Fibroblast of skin of left quadriceps (primary cell): ENCODE results near the gene SLC6A5.
"Not testable (repeated sequence)": the region's sequence is repeated elsewhere in the genome, so short reads cannot be mapped to it uniquely, and the experiment has no call there.

ENCODE experiments used
- DNase-seq, 2 experiments: peaks; one replicate each; pipeline ENCODE4 v3.0.0-alpha.2; 2013; ENCODE audit warnings: low read depth in 2 of 2

SLC6A5 gene

GRCh38 chr11:20599221-20600019 lies at the start of gene SLC6A5:
SLC6A5 (plus strand) TSS chr11:20599608; CDS start chr11:20599673, 65 bp downstream.
- peak; percentile 2 to 8 for DNase-seq

GRCh38 chr11:20551096-20551495 lies 48.3 kb upstream of the SLC6A5 start:
- DNase-seq, result no peak

DNA sequence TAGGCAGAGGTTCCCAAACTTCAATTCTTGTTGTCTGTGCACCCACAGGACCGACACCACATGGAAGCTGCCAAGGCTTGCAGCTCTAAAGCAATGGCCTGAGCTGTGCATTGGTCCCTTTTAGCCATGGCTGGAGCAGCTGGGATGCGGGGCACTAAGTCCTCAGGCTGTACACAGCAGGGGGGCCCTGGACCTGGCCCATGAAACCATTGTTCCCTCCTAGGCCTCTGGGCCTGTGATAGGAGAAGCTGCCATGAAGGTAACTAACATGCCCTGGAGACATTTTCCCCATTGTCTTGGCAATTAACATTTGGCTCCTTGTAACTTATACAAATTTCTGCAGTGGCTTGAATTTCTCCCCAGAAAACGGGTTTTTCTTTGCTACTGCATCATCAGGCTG lies 43.6 kb upstream of the SLC6A5 start:
- no peak for DNase-seq

GRCh38 chr11:20556396-20556795 lies 43.0 kb upstream of the SLC6A5 start:
- DNase-seq, result not testable (repeated sequence)

DNA sequence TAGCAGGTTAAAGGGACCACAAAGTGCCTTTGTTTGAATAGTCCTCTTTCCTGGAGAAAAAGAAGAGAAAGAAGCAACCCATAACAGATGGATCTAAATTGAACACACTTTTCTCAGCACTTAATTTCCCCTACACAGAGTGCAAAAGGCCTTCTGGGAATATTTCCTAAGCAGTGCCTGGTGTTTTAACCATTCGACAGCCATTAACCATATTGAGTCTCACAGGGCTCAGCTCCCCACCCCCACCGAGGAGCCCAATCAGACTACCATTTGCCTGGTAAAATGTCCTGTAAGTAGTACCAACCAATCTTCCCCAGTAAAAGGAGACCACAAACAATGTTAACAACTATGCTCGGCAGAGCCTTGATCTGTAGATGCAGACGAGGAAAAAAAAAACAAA lies 40.7 kb upstream of the SLC6A5 start:
- DNase-seq, result no peak

- no peak for DNase-seq
Observed at GRCh38 chr11:20559523-20560300, 39.7 kb upstream of the SLC6A5 start.

DNA sequence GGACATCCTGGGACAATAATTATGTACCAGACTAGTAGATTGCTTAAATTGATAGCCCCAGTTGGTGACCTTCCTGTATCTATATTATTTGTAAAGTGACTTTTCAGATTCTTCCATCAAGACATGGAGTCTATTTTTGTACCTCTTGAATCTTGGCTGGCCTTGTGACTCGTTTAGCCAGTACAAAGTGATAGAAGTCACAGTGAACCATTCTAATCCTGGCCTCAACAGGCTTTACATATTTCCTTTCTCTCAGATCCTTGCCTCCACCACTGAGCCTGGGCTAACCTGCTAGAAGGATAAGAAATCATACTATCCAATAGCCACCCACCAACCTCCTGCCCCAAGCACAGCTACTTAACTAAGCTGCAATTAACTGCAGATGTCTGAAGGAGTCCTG lies 37.5 kb upstream of the SLC6A5 start:
- DNase-seq, result no peak

DNA sequence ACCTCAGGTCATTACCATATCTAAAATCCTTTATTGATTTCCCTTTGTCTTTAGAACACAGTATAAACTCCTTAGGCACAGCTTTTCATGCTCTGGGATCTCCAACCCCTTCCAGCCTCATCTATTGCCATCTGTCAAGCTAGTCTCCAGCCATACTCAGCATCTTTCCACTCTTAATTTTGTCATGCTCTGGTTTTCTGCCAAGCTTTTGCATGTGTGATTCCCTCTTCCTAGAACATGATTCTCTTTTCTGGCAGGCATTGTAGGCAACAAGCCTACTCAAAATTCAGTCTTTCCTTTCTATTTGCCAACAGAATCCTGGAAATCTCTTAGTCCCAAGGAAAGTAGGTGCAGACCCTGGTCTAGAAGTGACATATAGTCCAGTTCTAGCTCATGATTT lies 35.5 kb upstream of the SLC6A5 start:
- no peak for DNase-seq

DNA sequence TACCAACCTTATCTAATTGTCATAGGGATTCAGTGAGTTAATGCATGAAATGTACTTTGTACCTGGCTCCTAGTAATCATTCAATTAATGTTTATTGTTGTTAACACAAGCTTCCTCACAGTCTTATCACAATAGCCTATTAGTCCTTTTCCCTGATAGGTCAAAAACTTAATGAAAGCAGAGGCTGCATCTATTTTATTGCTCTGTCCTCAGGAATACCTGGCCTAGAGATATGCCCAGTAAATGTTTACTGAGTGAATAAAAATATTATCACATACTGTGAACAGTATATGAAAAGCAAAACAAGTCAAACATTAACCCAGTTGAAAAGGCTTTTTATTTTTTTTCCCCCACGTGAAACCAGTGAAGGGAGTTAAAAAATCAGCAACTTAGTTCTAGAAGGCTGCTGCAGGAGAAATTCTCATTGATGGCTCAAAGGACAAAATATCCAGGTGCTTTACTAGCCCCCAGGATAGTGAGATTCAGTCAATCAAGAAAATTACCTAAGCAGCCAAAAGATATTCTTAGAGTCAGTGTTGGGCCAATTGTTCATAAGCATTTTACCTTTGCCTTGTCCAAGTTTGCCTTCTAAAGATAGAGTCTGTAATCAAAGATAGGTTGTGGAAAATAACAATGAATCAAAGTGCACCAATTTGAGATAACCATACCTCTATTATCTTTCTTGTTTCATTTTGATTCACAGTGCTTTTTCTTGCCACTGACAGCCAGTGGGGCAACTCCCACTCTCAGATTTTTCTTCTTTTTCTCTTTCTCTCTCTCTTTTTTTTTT lies 34.4 kb upstream of the SLC6A5 start:
- DNase-seq, result no peak

DNA sequence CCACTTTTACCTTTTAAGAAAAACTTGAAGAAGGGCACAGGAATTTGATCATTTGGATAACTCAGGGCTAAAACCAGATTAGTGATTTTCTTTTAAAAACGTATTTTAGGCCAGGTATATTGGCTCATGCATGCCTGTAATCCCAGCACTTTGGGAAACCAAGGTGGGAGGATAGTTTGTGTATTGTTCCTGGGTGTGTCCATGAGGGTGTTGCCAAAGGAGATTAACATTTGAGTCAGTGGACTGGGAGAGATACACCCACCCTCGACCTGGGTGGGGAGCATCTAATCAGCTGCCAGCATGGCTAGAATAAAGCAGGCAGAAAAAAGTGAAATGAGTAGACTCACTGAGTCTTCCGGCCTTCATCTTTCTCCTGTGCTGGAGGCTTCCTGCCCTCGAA lies 33.3 kb upstream of the SLC6A5 start:
- DNase-seq, result not testable (repeated sequence)

DNA sequence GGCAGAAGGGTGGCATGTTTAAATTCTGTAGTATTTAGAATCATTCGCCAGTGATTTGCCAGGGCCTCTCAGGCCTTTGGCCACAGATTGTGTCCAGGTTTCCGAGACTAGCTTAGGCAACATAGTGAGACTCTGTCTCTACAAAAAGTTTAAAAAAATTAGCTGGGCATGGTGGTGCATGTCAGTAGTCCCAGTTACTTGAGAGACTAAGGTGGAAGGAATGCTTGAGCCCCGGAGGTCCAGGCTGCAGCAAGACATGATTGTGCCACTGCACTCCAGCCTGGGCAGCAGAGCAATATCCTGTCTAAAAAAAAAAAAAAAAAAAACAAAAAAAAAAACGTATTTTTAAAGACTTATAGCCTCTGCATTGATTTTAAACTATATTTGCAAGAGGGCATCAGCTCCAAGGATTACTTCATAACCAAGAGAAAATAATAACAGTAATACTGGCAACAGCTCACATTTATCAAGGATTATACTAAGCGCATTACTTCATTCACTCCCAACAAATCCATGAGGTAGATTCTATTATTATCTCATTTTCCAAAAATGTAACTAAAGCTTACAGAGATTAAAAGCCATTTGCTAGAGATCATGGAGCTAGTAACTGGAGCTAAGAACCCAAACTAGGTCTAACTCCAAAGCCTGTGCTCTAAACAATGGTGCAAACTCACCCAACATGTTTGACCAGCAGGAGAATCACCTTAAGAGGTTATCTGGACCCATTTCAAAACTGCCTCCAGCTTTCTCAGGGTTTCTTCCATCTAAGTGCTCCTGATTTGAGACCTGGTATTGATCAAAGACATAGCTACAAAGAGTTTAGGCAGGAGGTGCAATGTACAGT lies 32.6 kb upstream of the SLC6A5 start:
- no peak for DNase-seq

DNA sequence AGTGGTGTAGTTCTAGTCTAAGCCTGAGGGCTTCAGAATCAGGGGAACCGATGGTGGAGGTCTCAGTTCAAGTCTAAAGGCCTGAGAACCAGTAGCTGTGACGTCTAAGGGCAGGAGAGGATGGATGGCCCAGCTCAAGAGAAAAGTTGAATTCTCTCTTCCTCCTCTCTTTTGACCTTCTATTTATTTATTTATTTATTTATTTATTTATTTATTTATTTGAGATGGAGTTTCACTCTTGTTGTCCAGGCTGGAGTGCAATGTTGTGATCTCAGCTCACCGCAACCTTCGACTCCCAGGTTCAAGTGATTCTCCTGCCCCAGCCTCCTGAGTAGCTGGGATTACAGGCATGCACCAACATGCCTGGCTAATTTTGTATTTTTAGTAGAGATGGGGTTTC lies 19.7 kb upstream of the SLC6A5 start:
- not testable (repeated sequence) for DNase-seq

GRCh38 chr11:20583201-20583600 lies 16.2 kb upstream of the SLC6A5 start:
- no peak for DNase-seq

DNA sequence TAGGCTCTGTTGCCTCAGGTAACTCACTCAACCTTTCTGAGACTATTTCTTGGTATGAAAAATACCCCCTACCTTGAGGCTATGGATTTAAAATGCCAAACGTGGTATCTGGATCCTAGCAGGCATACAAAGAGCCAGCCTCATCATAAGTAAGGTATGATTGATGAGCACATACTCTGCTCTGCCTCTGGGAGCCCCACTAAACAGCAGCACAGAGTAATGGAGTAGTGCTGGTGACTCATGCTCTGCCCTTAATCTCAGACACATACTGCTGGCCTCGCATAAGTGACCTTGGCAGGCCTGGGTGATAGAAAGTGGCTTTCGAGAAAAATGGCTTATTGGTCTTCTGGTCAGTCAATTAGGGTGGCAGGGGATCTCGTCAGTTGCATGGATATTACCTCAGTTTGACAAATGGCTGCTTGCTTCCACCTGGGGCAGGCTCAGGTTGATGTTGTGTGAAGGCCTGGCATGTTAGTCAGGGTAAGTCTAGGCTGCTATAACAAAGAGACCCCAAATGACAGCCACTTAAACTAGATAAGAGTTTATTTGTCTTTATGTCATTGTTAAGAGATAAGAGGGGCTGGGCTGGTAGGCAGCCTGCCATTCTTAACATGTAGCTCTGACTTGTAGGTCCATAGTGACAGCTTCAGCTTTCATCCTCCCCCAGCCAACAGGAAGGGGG lies 15.2 kb upstream of the SLC6A5 start:
- DNase-seq, result no peak

- no peak for DNase-seq
Observed at GRCh38 chr11:20589796-20590195, 9.6 kb upstream of the SLC6A5 start.

GRCh38 chr11:20590381-20590780 lies 9.0 kb upstream of the SLC6A5 start:
- no peak for DNase-seq

DNA sequence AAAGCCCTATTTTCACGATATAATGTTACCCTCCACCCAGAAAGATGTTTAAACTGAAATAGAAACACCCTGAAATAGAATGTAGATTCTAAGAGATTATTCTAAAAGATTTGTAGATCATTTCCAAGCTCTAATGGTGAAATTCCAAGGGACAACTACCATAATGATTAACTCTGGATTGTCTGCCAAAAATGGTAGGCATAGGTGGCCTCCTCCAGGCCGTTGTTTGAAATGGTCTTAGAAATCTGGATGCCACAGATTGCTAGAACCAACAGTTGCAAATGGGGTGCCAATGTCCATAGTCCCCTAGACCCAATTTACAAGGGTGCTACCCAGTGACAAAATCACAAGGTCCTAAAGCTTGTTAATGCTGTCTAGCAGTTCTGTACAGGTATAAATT lies 6.7 kb upstream of the SLC6A5 start:
- DNase-seq, result no peak

- DNase-seq, result no peak
Observed at GRCh38 chr11:20594274-20595061, 4.9 kb upstream of the SLC6A5 start.

DNA sequence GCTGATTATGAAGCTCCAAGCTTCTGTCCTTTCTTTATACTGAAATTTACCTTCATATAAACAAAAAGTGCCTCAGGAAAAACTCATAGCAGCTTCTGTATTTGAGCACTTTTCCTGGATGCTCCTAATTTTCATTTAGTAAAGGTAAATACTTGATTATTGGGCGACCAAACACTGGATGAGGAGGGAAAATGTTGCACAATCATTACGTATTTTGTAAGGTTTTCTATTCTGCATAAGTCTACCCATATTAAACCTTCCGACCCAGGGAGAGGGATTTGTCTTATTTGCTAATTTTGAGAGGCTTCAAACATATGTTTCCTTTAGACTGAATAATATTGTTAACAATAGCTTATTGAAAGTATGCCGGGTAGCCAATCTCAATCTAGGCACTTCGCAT lies 4.3 kb upstream of the SLC6A5 start:
- DNase-seq, result no peak
